ENCODE results near the gene SLMAP. TPM values are rescaled to one million over a fixed set of nuclear protein-coding genes. Genes with fewer than 3 reads are reported as not detected.

SLMAP gene
- total and polyA plus RNA-seq, 2 experiments from 2014 or later = 32.1 to 73.0 TPM

- DNase-seq (ENCODE audit: low spot score) (no peak), ATAC-seq (no peak)
- TF ChIP-seq ETS1 (IDR thresholded peaks at IDR 0.05) (no peak), ZNF331 (CRISPR knock-in tag; IDR thresholded peaks at IDR 0.05; ENCODE audit: low read depth) (no peak), EZH2phosphoT487 (IDR thresholded peaks at IDR 0.05; ENCODE audit: unreplicated experiment) (no peak), JUNB (IDR thresholded peaks at IDR 0.05; ENCODE audit: unreplicated experiment) (no peak), REST (IDR thresholded peaks at IDR 0.05; ENCODE audit: unreplicated experiment) (no peak), CREB1 (CRISPR knock-in tag; IDR thresholded peaks at IDR 0.05; ENCODE audit: low read depth) (no peak), STAT1 (IDR thresholded peaks at IDR 0.05; ENCODE audit: unreplicated experiment) (no peak), ZNF462 (CRISPR knock-in tag; IDR thresholded peaks at IDR 0.05) (no peak), EZH2 (IDR thresholded peaks at IDR 0.05; ENCODE audit: low read depth, unreplicated experiment) (no peak), NANOG (IDR thresholded peaks at IDR 0.05; ENCODE audit: borderline replicate concordance) (no peak), CTCF (conservative IDR thresholded peaks at IDR 0.05; ENCODE audit: low read depth in 2 of 2) (no peak), POLR2AphosphoS5 (IDR thresholded peaks at IDR 0.05; ENCODE audit: low read depth) (no peak), ZNF114 (CRISPR knock-in tag; IDR thresholded peaks at IDR 0.05) (no peak)
- Histone ChIP-seq H3K4me1 (ENCODE audit: insufficient read depth) (no peaks in the 10 kb centered on the region), H4K20me1 (replicated peaks; ENCODE audit: insufficient read depth) (peaks cover 9% of the 10 kb centered on the region; the same call in 1 of the 2 replicates), H3K4me2 (no peak overlapping the region), H3K27ac (ENCODE audit: low read depth) (no peak overlapping the region; the same call in 1 of the 2 replicates), H3K36me3 (ENCODE audit: insufficient read depth) (peaks cover 8% of the 10 kb centered on the region; the same call in 1 of the 2 replicates), H3K79me2 (replicated peaks; ENCODE audit: insufficient read depth) (no peaks in the 10 kb centered on the region), H2AFZ (no peak overlapping the region), H3F3A (replicated peaks; ENCODE audit: low read depth) (no peaks in the 10 kb centered on the region), H3K27me3 (ENCODE audit: insufficient read depth) (no peaks in the 10 kb centered on the region), H3K4me3 (no peak overlapping the region), H3K9me2 (ENCODE audit: insufficient read depth) (no peaks in the 10 kb centered on the region)
- no peak overlapping the region for H3K4me3 Mint-ChIP-seq
- H3K27ac Mint-ChIP-seq = no peak overlapping the region; the same call in 1 of the 2 replicates
- no peaks in the 10 kb centered on the region for H3K27me3 Mint-ChIP-seq (ENCODE audit: insufficient read depth, low read depth, poor library complexity)
- H3K9me3 Mint-ChIP-seq = no peaks in the 10 kb centered on the region
- peaks cover 30% of the 10 kb centered on the region for H3K36me3 Mint-ChIP-seq (ENCODE audit: low read depth)
- H3K4me1 Mint-ChIP-seq = peaks cover 4% of the 10 kb centered on the region; the same call in 1 of the 3 replicates
Observed at GRCh38 chr3:57862894-57863293, 106.8 kb downstream of the SLMAP start.
